Stomach (tissue), 9 donors: ENCODE measurements around the gene ENPP6. TPM values are rescaled to one million over a fixed set of nuclear protein-coding genes. Genes with fewer than 3 reads are reported as not detected.

Experiments
- DNase-seq, 2 donors: peaks; one replicate each; pipeline versions ENCODE4 v3.0.0 to v3.0.0-alpha.2; 2013 to 2019
- H3K27ac ChIP-seq, 5 donors: fragments of 200-600 bp in 4 of 5; sonication (generic) in 4 of 5; one replicate each; pipeline ENCODE4 v1.5.1; 2013 to 2019; ENCODE audit warnings: mild to moderate bottlenecking in 1 of 5, moderate library complexity in 1 of 5
- H3K27me3 ChIP-seq, 3 donors: fragments of 200-600 bp; sonication (generic); one replicate each; pipeline ENCODE4 v1.5.1; 2017 to 2019; ENCODE audit warnings: mixed run types in 1 of 3
- H3K36me3 ChIP-seq, 4 donors: fragments of 200-600 bp; sonication (generic); 1 replicate in 3 of 4; 2 replicates in 1 of 4; pipeline ENCODE4 v1.5.1; 2016 to 2019
- H3K4me1 ChIP-seq, 4 donors: fragments of 200-600 bp; sonication (generic); one replicate each; pipeline ENCODE4 v1.5.1; 2016 to 2019
- H3K4me3 ChIP-seq, 4 donors: fragments of 200-600 bp; sonication (generic) in 3 of 4; one replicate each; pipeline ENCODE4 v1.5.1; 2016 to 2019; ENCODE audit warnings: mild to moderate bottlenecking in 1 of 4
- H3K9me3 ChIP-seq, 4 donors: fragments of 200-600 bp; sonication (generic); one replicate each; pipeline ENCODE4 v1.5.1; 2016 to 2019
- CTCF ChIP-seq, 7 experiments: fragments of 450-650 bp in 4 of 7; fragments of 200-600 bp in 3 of 7; sonication (generic) in 3 of 7; IDR thresholded peaks; one replicate each; pipeline ENCODE4 v1.5.1; 2016 to 2019; ENCODE audit warnings: antibody characterized with exemption in 7 of 7, control low read depth in 2 of 7, mild to moderate bottlenecking in 1 of 7
- EP300 ChIP-seq: sonication (generic); formaldehyde crosslinking; IDR thresholded peaks from one replicate; pipeline ENCODE4 v1.6.1; 2017; ENCODE audit warnings: antibody characterized with exemption
- POLR2A ChIP-seq, 4 donors: fragments of 450-650 bp; IDR thresholded peaks; one replicate each; pipeline ENCODE4 v1.6.1; 2016; ENCODE audit warnings: antibody characterized with exemption in 4 of 4, control low read depth in 2 of 4, mild to moderate bottlenecking in 1 of 4, moderate library complexity in 1 of 4
- POLR2AphosphoS5 ChIP-seq, 3 donors: sonication (generic); formaldehyde crosslinking; IDR thresholded peaks; one replicate each; pipeline ENCODE4 v1.6.1; 2016; ENCODE audit warnings: antibody characterized with exemption in 3 of 3
- WGBS, 5 donors: extraction: QIAGEN DNeasy Blood & Tissue Kit in 3 of 5; methylation state at CpG; one replicate each; pipeline versions ENCODE4 v1.1.5 to v1.1.7; 2013 to 2018; 5-methylcytosine and 5-hydroxymethylcytosine counted together
- intact Hi-C: fragments of 100-400 bp; cut with DNase I; formaldehyde crosslinking; loops from one replicate; pipeline ENCODE4 v1.15.1; 2023; ENCODE audit warnings: low total_unique reads
- polyA plus RNA-seq, 3 donors: library from polyadenylated mRNA; stranded (reverse); fragments of 200-250 nt; gene quantifications; one replicate each; pipeline ENCODE4 v1.2.3, GENCODE V29; 2013
- total RNA-seq, 5 donors: library from RNA; depleted of rRNA; stranded (reverse); fragments of >200 nt; gene quantifications; one replicate each; pipeline versions ENCODE4 v1.1.0 to v1.2.3, GENCODE V29; 2014 to 2016
- donor health status: healthy with polysubstance abuse.
- donor health status: Bipolar disorder and iron deficiency.
- donor health status: healthy.

ENPP6 gene
- total and polyA plus RNA-seq, 8 donors, result 0.25 to 3.5 (median 0.70) TPM; not detected in 4

- no peak for DNase-seq
- Histone ChIP-seq H3K36me3 (no peaks in the 10 kb centered on the region), H3K27ac (no peak overlapping the region), H3K9me3 (peaks cover 0 to 14% (median 7%) of the 10 kb centered on the region in 4 donors), H3K4me1 (peaks cover 0 to 8% (median 2%) of the 10 kb centered on the region in 4 donors), H3K27me3 (peaks cover 0 to 12% (median 0%) of the 10 kb centered on the region in 3 donors), H3K4me3 (no peak overlapping the region)
- intact Hi-C loops, result no loop called here
- WGBS, 5 donors, result 82 to 90% (median 85%) methylated on average over 10 of the region's 10 CpGs
- TF ChIP-seq EP300, result no peak
These were observed 176.5 kb downstream of the ENPP6 start for GRCh38 chr4:184041156-184041555.

DNA sequence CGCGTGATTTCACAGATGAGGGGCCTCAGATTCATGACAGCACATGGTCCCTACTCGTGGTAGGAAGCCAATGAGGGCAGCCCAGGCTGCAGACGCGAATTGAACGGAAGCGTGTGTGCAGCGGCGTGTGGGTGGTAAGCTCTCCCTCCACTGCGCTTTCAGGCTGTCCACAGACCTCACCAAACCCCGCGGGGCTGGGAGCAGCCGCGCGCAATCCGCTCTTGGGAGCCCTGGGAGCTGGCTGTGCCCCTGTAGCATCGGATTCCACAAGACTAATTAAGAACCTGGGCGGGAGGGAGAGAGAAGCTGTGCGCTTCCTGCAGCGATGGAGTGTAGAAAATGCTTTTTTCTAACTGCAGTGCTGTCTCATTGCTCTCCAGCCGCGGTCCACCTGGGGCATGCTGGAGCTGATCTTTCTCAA lies 177.7 kb downstream of the ENPP6 start:
- intact Hi-C loops, result no loop called here
- peaks cover 0 to 8% (median 2%) of the 10 kb centered on the region in 4 donors for H3K4me1 ChIP-seq
- DNase-seq, result peak in 1 of 2 donors; percentile 69
- peaks cover 0 to 12% (median 0%) of the 10 kb centered on the region in 3 donors for H3K27me3 ChIP-seq
- no peaks in the 10 kb centered on the region for H3K36me3 ChIP-seq
- TF ChIP-seq POLR2AphosphoS5 (IDR thresholded peaks at IDR 0.05), result no peak
- no peak for TF ChIP-seq CTCF (IDR thresholded peaks at IDR 0.05)
- no peak for TF ChIP-seq EP300
- TF ChIP-seq POLR2A (IDR thresholded peaks at IDR 0.05), result no peak
- no peak overlapping the region for H3K27ac ChIP-seq
- 14 to 27% (median 23%) methylated on average over 21 to 22 of the region's 22 CpGs for WGBS, 5 donors
- peak overlapping the region in 2 of 4 donors; percentile 19 to 35 for H3K4me3 ChIP-seq
- peaks cover 0 to 3% (median 1%) of the 10 kb centered on the region in 4 donors for H3K9me3 ChIP-seq
